ENCODE results near the gene NFILZ.
A peak's percentile ranks its signal among the peaks of the same experiment; 100 is the strongest.

The NFILZ gene

GRCh38 chr19:8643860-8644653, 13.6 kb downstream of the NFILZ start:
- peaks cover 10 to 12% of the 10 kb centered on the region in 2 donors for H3K9me3 ChIP-seq (ENCODE audit: control insufficient read depth in 1 of 2, low read length in 2 of 2)
- no peak overlapping the region for H3K4me3 ChIP-seq (ENCODE audit: low read depth in 1 of 2, low read length in 2 of 2)
- H3K27me3 ChIP-seq (ENCODE audit: low read depth, low read length): no peaks in the 10 kb centered on the region
- H3K36me3 ChIP-seq (ENCODE audit: control insufficient read depth in 1 of 2, insufficient read depth in 2 of 2, low read length in 2 of 2): no peaks in the 10 kb centered on the region
- peaks cover 4 to 6% of the 10 kb centered on the region in 2 donors for H3K4me1 ChIP-seq (ENCODE audit: control insufficient read depth in 1 of 2, insufficient read depth in 2 of 2, low read length in 2 of 2)
- H3K27ac ChIP-seq (ENCODE audit: low read length): no peak overlapping the region

DNA sequence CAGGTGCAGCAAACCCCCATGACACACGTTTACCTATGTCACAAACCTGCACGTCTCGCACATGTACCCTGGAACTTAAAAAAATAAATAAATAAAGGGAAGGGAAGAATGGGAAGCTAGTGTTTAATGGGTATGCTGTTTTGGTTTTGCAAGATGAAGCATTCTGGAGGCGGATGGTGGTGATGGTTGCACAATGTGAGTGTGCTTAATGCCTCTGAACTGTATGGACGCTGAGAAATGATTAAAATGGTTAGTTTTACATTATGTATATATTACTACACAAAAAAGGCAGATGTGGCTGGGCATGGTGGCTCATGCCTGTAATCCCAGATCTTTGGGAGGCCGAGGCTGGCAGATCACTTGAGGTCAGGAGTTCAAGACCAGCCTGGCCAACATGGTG, 17.8 kb downstream of the NFILZ start:
- H3K27ac ChIP-seq (ENCODE audit: low read length): no peak overlapping the region
- H3K27me3 ChIP-seq (ENCODE audit: low read depth, low read length): no peaks in the 10 kb centered on the region
- no peak overlapping the region for H3K4me3 ChIP-seq (ENCODE audit: low read depth in 1 of 2, low read length in 2 of 2)
- H3K4me1 ChIP-seq (ENCODE audit: control insufficient read depth in 1 of 2, insufficient read depth in 2 of 2, low read length in 2 of 2): no peaks in the 10 kb centered on the region
- no peaks in the 10 kb centered on the region for H3K9me3 ChIP-seq (ENCODE audit: control insufficient read depth in 1 of 2, low read length in 2 of 2)
- no peaks in the 10 kb centered on the region for H3K36me3 ChIP-seq (ENCODE audit: control insufficient read depth in 1 of 2, insufficient read depth in 2 of 2, low read length in 2 of 2)

- peaks cover 7% of the 10 kb centered on the region for H3K27me3 ChIP-seq (ENCODE audit: low read depth, low read length)
- no peak overlapping the region for H3K27ac ChIP-seq (ENCODE audit: low read length)
- H3K9me3 ChIP-seq (ENCODE audit: control insufficient read depth in 1 of 2, low read length in 2 of 2): no peaks in the 10 kb centered on the region
- peak overlapping the region; percentile 35 to 44 for H3K4me3 ChIP-seq (ENCODE audit: low read depth in 1 of 2, low read length in 2 of 2)
- H3K36me3 ChIP-seq (ENCODE audit: control insufficient read depth in 1 of 2, insufficient read depth in 2 of 2, low read length in 2 of 2): no peaks in the 10 kb centered on the region
- peaks cover 0 to 4% of the 10 kb centered on the region in 2 donors for H3K4me1 ChIP-seq (ENCODE audit: control insufficient read depth in 1 of 2, insufficient read depth in 2 of 2, low read length in 2 of 2)
Measured at GRCh38 chr19:8654591-8655339, 24.3 kb downstream of the NFILZ start.

- no peaks in the 10 kb centered on the region for H3K36me3 ChIP-seq (ENCODE audit: control insufficient read depth in 1 of 2, insufficient read depth in 2 of 2, low read length in 2 of 2)
- H3K9me3 ChIP-seq (ENCODE audit: control insufficient read depth in 1 of 2, low read length in 2 of 2): no peaks in the 10 kb centered on the region
- no peak overlapping the region for H3K27ac ChIP-seq (ENCODE audit: low read length)
- peaks cover 0 to 4% of the 10 kb centered on the region in 2 donors for H3K4me1 ChIP-seq (ENCODE audit: control insufficient read depth in 1 of 2, insufficient read depth in 2 of 2, low read length in 2 of 2)
- H3K4me3 ChIP-seq (ENCODE audit: low read depth in 1 of 2, low read length in 2 of 2): no peak overlapping the region
- H3K27me3 ChIP-seq (ENCODE audit: low read depth, low read length): peaks cover 7% of the 10 kb centered on the region
Measured at GRCh38 chr19:8655340-8655709, 24.9 kb downstream of the NFILZ start.

DNA sequence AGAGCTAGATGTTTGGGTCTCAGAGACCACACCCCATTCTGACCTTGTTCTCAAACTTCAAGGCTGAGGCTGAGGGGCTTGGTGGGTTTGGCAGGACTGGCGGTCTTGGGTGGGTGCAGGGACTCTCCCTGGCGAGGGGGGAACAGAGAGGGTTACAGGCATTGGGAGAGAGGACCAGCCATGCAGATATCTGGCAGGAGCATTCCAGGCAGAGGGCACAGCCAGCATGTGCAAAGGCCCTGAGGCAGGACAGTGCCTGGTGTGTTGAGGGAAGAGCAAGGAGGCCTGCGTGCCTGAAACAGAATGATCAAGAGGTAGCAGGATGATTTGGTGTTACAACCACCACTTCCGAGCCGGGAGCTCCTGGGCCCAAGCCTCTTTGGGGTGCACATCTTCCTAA, 27.4 kb downstream of the NFILZ start:
- Histone ChIP-seq H3K9me3 (ENCODE audit: control insufficient read depth in 1 of 2, low read length in 2 of 2) (no peaks in the 10 kb centered on the region), H3K4me3 (ENCODE audit: low read depth in 1 of 2, low read length in 2 of 2) (no peak overlapping the region), H3K36me3 (ENCODE audit: control insufficient read depth in 1 of 2, insufficient read depth in 2 of 2, low read length in 2 of 2) (no peaks in the 10 kb centered on the region), H3K27ac (ENCODE audit: low read length) (no peak overlapping the region), H3K27me3 (ENCODE audit: low read depth, low read length) (peaks cover 7% of the 10 kb centered on the region), H3K4me1 (ENCODE audit: control insufficient read depth in 1 of 2, insufficient read depth in 2 of 2, low read length in 2 of 2) (peaks cover 0 to 4% of the 10 kb centered on the region in 2 donors)

DNA sequence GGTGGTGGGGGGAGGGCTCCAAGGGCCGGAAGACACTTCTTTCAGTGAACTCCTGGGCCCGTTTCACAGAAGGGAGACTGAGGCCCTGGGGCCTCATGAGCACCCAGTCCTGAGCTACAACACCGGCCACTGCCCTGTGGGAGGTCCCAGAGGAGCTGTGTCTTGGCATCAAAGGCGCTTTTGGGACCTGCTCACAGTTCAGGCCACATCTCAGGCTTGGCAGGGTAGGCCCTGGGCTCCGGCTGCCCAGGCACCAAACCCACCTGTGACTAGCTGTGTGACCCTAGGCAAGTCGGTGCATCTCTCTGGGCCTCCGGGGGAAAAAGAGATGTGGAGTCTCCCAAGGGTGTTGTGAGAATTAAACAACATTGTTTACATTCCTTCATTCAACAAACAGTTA, 29.5 kb downstream of the NFILZ start:
- Histone ChIP-seq H3K4me1 (ENCODE audit: control insufficient read depth in 1 of 2, insufficient read depth in 2 of 2, low read length in 2 of 2) (peaks cover 0 to under 1% of the 10 kb centered on the region in 2 donors), H3K9me3 (ENCODE audit: control insufficient read depth in 1 of 2, low read length in 2 of 2) (no peaks in the 10 kb centered on the region), H3K27ac (ENCODE audit: low read length) (no peak overlapping the region), H3K4me3 (ENCODE audit: low read depth in 1 of 2, low read length in 2 of 2) (no peak overlapping the region), H3K36me3 (ENCODE audit: control insufficient read depth in 1 of 2, insufficient read depth in 2 of 2, low read length in 2 of 2) (no peaks in the 10 kb centered on the region), H3K27me3 (ENCODE audit: low read depth, low read length) (peaks cover 3% of the 10 kb centered on the region)

DNA sequence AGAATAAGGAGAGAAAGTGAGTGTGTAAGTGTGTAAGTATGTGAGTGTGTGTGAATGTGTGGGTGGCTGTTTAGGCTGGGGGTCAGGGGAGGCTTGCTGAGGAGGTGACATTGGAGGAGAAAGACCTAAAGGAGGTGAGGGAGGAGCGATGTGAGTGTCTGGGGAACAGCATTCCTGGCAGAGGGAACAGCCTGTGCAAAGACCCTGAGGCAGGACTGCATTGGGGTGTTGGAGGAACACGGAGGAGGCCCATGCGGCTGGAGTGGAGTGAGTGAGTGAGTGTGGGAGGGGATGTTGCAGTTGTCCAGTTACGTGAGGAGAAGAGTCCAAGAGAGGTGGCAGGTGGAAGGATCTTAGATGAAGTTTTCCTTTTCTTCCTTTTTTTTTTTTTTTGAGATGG, 31.8 kb downstream of the NFILZ start:
- no peaks in the 10 kb centered on the region for H3K27me3 ChIP-seq (ENCODE audit: low read depth, low read length)

GRCh38 chr19:8663920-8664670, 33.7 kb downstream of the NFILZ start:
- no peak overlapping the region for H3K27ac ChIP-seq (ENCODE audit: low read length)
- H3K4me1 ChIP-seq (ENCODE audit: control insufficient read depth in 1 of 2, insufficient read depth in 2 of 2, low read length in 2 of 2): no peaks in the 10 kb centered on the region
- H3K27me3 ChIP-seq (ENCODE audit: low read depth, low read length): no peaks in the 10 kb centered on the region
- H3K4me3 ChIP-seq (ENCODE audit: low read depth in 1 of 2, low read length in 2 of 2): no peak overlapping the region
- H3K36me3 ChIP-seq (ENCODE audit: control insufficient read depth in 1 of 2, insufficient read depth in 2 of 2, low read length in 2 of 2): no peaks in the 10 kb centered on the region
- H3K9me3 ChIP-seq (ENCODE audit: control insufficient read depth in 1 of 2, low read length in 2 of 2): no peaks in the 10 kb centered on the region

More for the DNA sequence above, 31.8 kb downstream of the NFILZ start:
- Histone ChIP-seq H3K9me3 (ENCODE audit: control insufficient read depth in 1 of 2, low read length in 2 of 2) (no peaks in the 10 kb centered on the region), H3K27ac (ENCODE audit: low read length) (no peak overlapping the region), H3K4me3 (ENCODE audit: low read depth in 1 of 2, low read length in 2 of 2) (no peak overlapping the region), H3K4me1 (ENCODE audit: control insufficient read depth in 1 of 2, insufficient read depth in 2 of 2, low read length in 2 of 2) (no peaks in the 10 kb centered on the region), H3K36me3 (ENCODE audit: control insufficient read depth in 1 of 2, insufficient read depth in 2 of 2, low read length in 2 of 2) (no peaks in the 10 kb centered on the region)

GRCh38 chr19:8664671-8665057, 34.2 kb downstream of the NFILZ start:
- Histone ChIP-seq H3K4me3 (ENCODE audit: low read depth in 1 of 2, low read length in 2 of 2) (no peak overlapping the region), H3K36me3 (ENCODE audit: control insufficient read depth in 1 of 2, insufficient read depth in 2 of 2, low read length in 2 of 2) (no peaks in the 10 kb centered on the region), H3K4me1 (ENCODE audit: control insufficient read depth in 1 of 2, insufficient read depth in 2 of 2, low read length in 2 of 2) (no peaks in the 10 kb centered on the region), H3K9me3 (ENCODE audit: control insufficient read depth in 1 of 2, low read length in 2 of 2) (no peaks in the 10 kb centered on the region), H3K27ac (ENCODE audit: low read length) (no peak overlapping the region), H3K27me3 (ENCODE audit: low read depth, low read length) (no peaks in the 10 kb centered on the region)

DNA sequence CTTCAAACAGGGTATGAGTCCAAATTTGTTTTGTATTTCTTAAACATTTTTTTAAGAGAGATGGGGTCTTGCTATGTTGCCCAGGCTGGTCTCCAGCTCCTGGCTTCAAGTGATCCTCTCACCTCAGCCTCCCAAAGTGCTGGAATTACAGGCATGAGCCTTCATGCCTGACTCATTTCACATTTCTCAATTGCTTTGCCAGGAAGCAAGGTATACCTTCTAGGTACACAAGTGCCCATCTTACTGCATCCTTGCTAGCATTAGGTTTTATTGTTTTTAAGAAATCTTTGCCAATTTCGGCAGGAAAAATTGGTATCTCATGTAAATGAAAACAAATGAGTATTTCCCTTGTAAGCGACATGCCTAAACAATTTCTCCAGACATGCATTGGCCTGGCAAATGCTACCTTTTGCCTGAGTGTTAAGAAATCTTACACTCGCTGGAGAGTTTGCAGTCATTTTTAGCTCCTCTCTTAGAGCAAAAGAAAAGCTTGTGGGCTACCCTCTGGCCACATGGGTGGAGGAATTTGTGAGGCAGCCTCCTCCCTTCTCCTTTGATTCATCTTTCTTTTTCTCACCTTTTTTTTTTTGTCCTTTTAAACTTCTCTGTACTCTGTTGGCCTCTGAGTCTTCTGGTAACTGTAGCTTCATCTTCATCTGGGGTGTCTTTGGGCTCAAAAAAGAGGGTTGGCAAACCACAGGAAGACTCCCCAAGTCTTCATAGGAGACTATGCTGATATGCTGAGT, 35.2 kb downstream of the NFILZ start:
- Histone ChIP-seq H3K27ac (ENCODE audit: low read length) (no peak overlapping the region), H3K4me3 (ENCODE audit: low read depth in 1 of 2, low read length in 2 of 2) (no peak overlapping the region), H3K9me3 (ENCODE audit: control insufficient read depth in 1 of 2, low read length in 2 of 2) (no peaks in the 10 kb centered on the region), H3K4me1 (ENCODE audit: control insufficient read depth in 1 of 2, insufficient read depth in 2 of 2, low read length in 2 of 2) (no peaks in the 10 kb centered on the region), H3K27me3 (ENCODE audit: low read depth, low read length) (no peaks in the 10 kb centered on the region), H3K36me3 (ENCODE audit: control insufficient read depth in 1 of 2, insufficient read depth in 2 of 2, low read length in 2 of 2) (no peaks in the 10 kb centered on the region)
